ENCODE results near the gene UQCRC1.
"Not testable (repeated sequence)": the region's sequence is repeated elsewhere in the genome, so short reads cannot be mapped to it uniquely, and the experiment has no call there.

UQCRC1 gene

GRCh38 chr3:48553886-48554845 is 55.3 kb downstream of the UQCRC1 start:
- peaks cover 56% of the 10 kb centered on the region for H3K4me1 ChIP-seq (ENCODE audit: insufficient read depth, low read length, severe bottlenecking)
- no peak overlapping the region; the same call in 1 of the 2 replicates for H3K9ac ChIP-seq (ENCODE audit: low read length)
- H3K4me2 ChIP-seq (ENCODE audit: low read length): peak overlapping the region; percentile 23; the same call in 1 of the 2 replicates
- no peaks in the 10 kb centered on the region for H3K9me2 ChIP-seq (ENCODE audit: low read depth, low read length)
- TF ChIP-seq EZH2 (IDR thresholded peaks at IDR 0.05; ENCODE audit: borderline replicate concordance, low read length) (no peak), CTCF (IDR thresholded peaks at IDR 0.05; ENCODE audit: low read length) (no peak)
- peak overlapping the region; percentile 7 for H3K4me3 ChIP-seq (ENCODE audit: low read depth, low read length, poor library complexity, severe bottlenecking)
- H4K20me1 ChIP-seq (ENCODE audit: insufficient read depth, low read length): no peaks in the 10 kb centered on the region
- no peaks in the 10 kb centered on the region for H3F3A ChIP-seq (ENCODE audit: insufficient read depth, low read length)
- H3K79me2 ChIP-seq (ENCODE audit: insufficient read depth, low read length): no peaks in the 10 kb centered on the region
- peaks cover 5% of the 10 kb centered on the region for H3K36me3 ChIP-seq (ENCODE audit: insufficient read depth, low read length)
- H3K27me3 ChIP-seq (ENCODE audit: insufficient read depth, low read length): no peaks in the 10 kb centered on the region
- no peaks in the 10 kb centered on the region for H3K9me3 ChIP-seq (ENCODE audit: low read length)
- no peak overlapping the region for H3K27ac ChIP-seq (ENCODE audit: low read depth, low read length, poor library complexity, severe bottlenecking)
- no peak overlapping the region for H2AFZ ChIP-seq (ENCODE audit: low read length)

GRCh38 chr3:48553361-48553760 is 56.1 kb downstream of the UQCRC1 start:
- Histone ChIP-seq H3K36me3 (ENCODE audit: insufficient read depth, low read length) (peaks cover 5% of the 10 kb centered on the region), H4K20me1 (ENCODE audit: insufficient read depth, low read length) (no peaks in the 10 kb centered on the region), H3K27ac (ENCODE audit: low read depth, low read length, poor library complexity, severe bottlenecking) (no peak overlapping the region), H3K9me2 (ENCODE audit: low read depth, low read length) (no peaks in the 10 kb centered on the region), H3K4me1 (ENCODE audit: insufficient read depth, low read length, severe bottlenecking) (peaks cover 56% of the 10 kb centered on the region), H3K79me2 (ENCODE audit: insufficient read depth, low read length) (no peaks in the 10 kb centered on the region), H2AFZ (ENCODE audit: low read length) (no peak overlapping the region), H3K27me3 (ENCODE audit: insufficient read depth, low read length) (no peaks in the 10 kb centered on the region), H3F3A (ENCODE audit: insufficient read depth, low read length) (no peaks in the 10 kb centered on the region), H3K4me3 (ENCODE audit: low read depth, low read length, poor library complexity, severe bottlenecking) (no peak overlapping the region), H3K4me2 (ENCODE audit: low read length) (no peak overlapping the region; the same call in 1 of the 2 replicates), H3K9me3 (ENCODE audit: low read length) (no peaks in the 10 kb centered on the region), H3K9ac (ENCODE audit: low read length) (no peak overlapping the region)
- TF ChIP-seq EZH2 (IDR thresholded peaks at IDR 0.05; ENCODE audit: borderline replicate concordance, low read length) (no peak), CTCF (IDR thresholded peaks at IDR 0.05; ENCODE audit: low read length) (no peak)

- H3K9ac ChIP-seq (ENCODE audit: low read length): no peak overlapping the region; the same call in 1 of the 2 replicates
- H3K79me2 ChIP-seq (ENCODE audit: insufficient read depth, low read length): no peaks in the 10 kb centered on the region
Measured at GRCh38 chr3:48552111-48552951, 57.1 kb downstream of the UQCRC1 start.

GRCh38 chr3:48551651-48552050 is 57.8 kb downstream of the UQCRC1 start:
- H3K4me2 ChIP-seq (ENCODE audit: low read length): not testable (repeated sequence)

More at GRCh38 chr3:48552111-48552951, 57.1 kb downstream of the UQCRC1 start:
- Histone ChIP-seq H3K27ac (ENCODE audit: low read depth, low read length, poor library complexity, severe bottlenecking) (peak overlapping the region; percentile 31), H3K4me3 (ENCODE audit: low read depth, low read length, poor library complexity, severe bottlenecking) (no peak overlapping the region), H3K4me1 (ENCODE audit: insufficient read depth, low read length, severe bottlenecking) (peaks cover 48% of the 10 kb centered on the region), H3K36me3 (ENCODE audit: insufficient read depth, low read length) (peaks cover 14% of the 10 kb centered on the region), H3K4me2 (ENCODE audit: low read length) (peak overlapping the region; percentile 22; the same call in 1 of the 2 replicates), H3K9me3 (ENCODE audit: low read length) (no peaks in the 10 kb centered on the region), H3K9me2 (ENCODE audit: low read depth, low read length) (no peaks in the 10 kb centered on the region), H3K27me3 (ENCODE audit: insufficient read depth, low read length) (no peaks in the 10 kb centered on the region), H2AFZ (ENCODE audit: low read length) (no peak overlapping the region), H3F3A (ENCODE audit: insufficient read depth, low read length) (no peaks in the 10 kb centered on the region), H4K20me1 (ENCODE audit: insufficient read depth, low read length) (no peaks in the 10 kb centered on the region)
- no peak for TF ChIP-seq CTCF (IDR thresholded peaks at IDR 0.05; ENCODE audit: low read length)
- TF ChIP-seq EZH2 (IDR thresholded peaks at IDR 0.05; ENCODE audit: borderline replicate concordance, low read length): no peak

More at GRCh38 chr3:48551651-48552050, 57.8 kb downstream of the UQCRC1 start:
- H3K4me1 ChIP-seq (ENCODE audit: insufficient read depth, low read length, severe bottlenecking): peaks cover 45% of the 10 kb centered on the region
- H4K20me1 ChIP-seq (ENCODE audit: insufficient read depth, low read length); H3K27me3 ChIP-seq (ENCODE audit: insufficient read depth, low read length); H3K79me2 ChIP-seq (ENCODE audit: insufficient read depth, low read length); H3K9ac ChIP-seq (ENCODE audit: low read length); H3K9me3 ChIP-seq (ENCODE audit: low read length); H3K27ac ChIP-seq (ENCODE audit: low read depth, low read length, poor library complexity, severe bottlenecking); H3K9me2 ChIP-seq (ENCODE audit: low read depth, low read length); H3F3A ChIP-seq (ENCODE audit: insufficient read depth, low read length); H2AFZ ChIP-seq (ENCODE audit: low read length); H3K4me3 ChIP-seq (ENCODE audit: low read depth, low read length, poor library complexity, severe bottlenecking): not testable (repeated sequence)
- H3K36me3 ChIP-seq (ENCODE audit: insufficient read depth, low read length): peaks cover 20% of the 10 kb centered on the region
